Osteoblast (primary cell): ENCODE data around the gene PARN. TPM values are rescaled to one million over a fixed set of nuclear protein-coding genes. Genes with fewer than 3 reads are reported as not detected.

Source experiments
- DNase-seq: peaks from one replicate; pipeline ENCODE4 v3.0.0; 2011; ENCODE audit warnings: low spot score, mixed read lengths; ENCODE audit not compliant: insufficient read length; ENCODE audit errors: missing footprints
- H2AFZ ChIP-seq: 2 replicates; pipeline ENCODE4 v1.6.0; 2011; ENCODE audit warnings: mild to moderate bottlenecking, low read length
- H3K27ac ChIP-seq: 2 replicates; pipeline ENCODE4 v1.5.1; 2011; ENCODE audit warnings: mild to moderate bottlenecking, low read depth, low read length, moderate library complexity
- H3K27me3 ChIP-seq: 2 replicates; pipeline ENCODE4 v1.6.0; 2012; ENCODE audit warnings: mild to moderate bottlenecking, control low read depth, inconsistent platforms, low read length, moderate library complexity; ENCODE audit not compliant: insufficient read depth
- H3K36me3 ChIP-seq: 2 replicates; pipeline ENCODE4 v1.5.1; 2011; ENCODE audit warnings: mild to moderate bottlenecking, low read length, control low read depth, moderate library complexity; ENCODE audit not compliant: insufficient read depth
- H3K4me1 ChIP-seq: 2 replicates; pipeline ENCODE4 v1.5.1; 2011; ENCODE audit warnings: mild to moderate bottlenecking, low read length, control low read depth, moderate library complexity; ENCODE audit not compliant: insufficient read depth
- H3K4me2 ChIP-seq: 2 replicates; pipeline ENCODE4 v1.6.0; 2011; ENCODE audit warnings: mild to moderate bottlenecking, low read length; ENCODE audit not compliant: insufficient read depth
- H3K4me3 ChIP-seq: fragments of 200-600 bp; sonication (generic); 3 replicates; pipeline ENCODE4 v1.5.1; 2012; ENCODE audit warnings: mild to moderate bottlenecking, low read length, inconsistent platforms; ENCODE audit not compliant: insufficient read depth
- H3K79me2 ChIP-seq: 2 replicates; pipeline ENCODE4 v1.6.0; 2012; ENCODE audit warnings: mild to moderate bottlenecking, low read length, control low read depth, inconsistent platforms; ENCODE audit not compliant: insufficient read depth
- H3K9me3 ChIP-seq: 2 replicates; pipeline ENCODE4 v1.5.1; 2011; ENCODE audit warnings: low read depth, low read length, control low read depth
- H4K20me1 ChIP-seq: 2 replicates; pipeline ENCODE4 v1.6.0; 2012; ENCODE audit warnings: mild to moderate bottlenecking, low read length, control low read depth; ENCODE audit not compliant: insufficient read depth
- CTCF ChIP-seq: IDR thresholded peaks from 2 replicates; pipeline ENCODE4 v1.5.1; 2011; ENCODE audit warnings: mild to moderate bottlenecking, low read depth, low read length, moderate library complexity; ENCODE audit errors: extremely low read depth
- total RNA-seq: library from RNA; depleted of rRNA; stranded (reverse); fragments of >200 nt; gene quantifications from 2 replicates; pipeline ENCODE4 v1.2.3, GENCODE V29; 2012

The PARN gene
- total RNA-seq, 1 donor, result 40.9 TPM

GRCh38 chr16:14572535-14572934 lies 57.5 kb downstream of the PARN start:
- H4K20me1 ChIP-seq, result no peaks in the 10 kb centered on the region
- H2AFZ ChIP-seq, result no peak overlapping the region

GRCh38 chr16:14569213-14569612 lies 60.8 kb downstream of the PARN start:
- H3K4me3 ChIP-seq, result no peak overlapping the region
- no peak for TF ChIP-seq CTCF
- no peaks in the 10 kb centered on the region for H3K79me2 ChIP-seq
- H3K9me3 ChIP-seq, result no peaks in the 10 kb centered on the region
- H3K27me3 ChIP-seq, result no peaks in the 10 kb centered on the region
- peaks cover 18% of the 10 kb centered on the region for H3K4me1 ChIP-seq
- no peaks in the 10 kb centered on the region for H4K20me1 ChIP-seq
- no peak overlapping the region for H2AFZ ChIP-seq
- no peak overlapping the region for H3K27ac ChIP-seq
- no peak overlapping the region for H3K4me2 ChIP-seq
- peaks cover 6% of the 10 kb centered on the region for H3K36me3 ChIP-seq
- DNase-seq, result no peak

More at GRCh38 chr16:14572535-14572934, 57.5 kb downstream of the PARN start:
- Histone ChIP-seq H3K4me2 (no peak overlapping the region), H3K27ac (no peak overlapping the region), H3K4me3 (no peak overlapping the region), H3K9me3 (no peaks in the 10 kb centered on the region), H3K27me3 (no peaks in the 10 kb centered on the region), H3K4me1 (no peaks in the 10 kb centered on the region), H3K79me2 (no peaks in the 10 kb centered on the region), H3K36me3 (peaks cover 6% of the 10 kb centered on the region)
- no peak for TF ChIP-seq CTCF
- no peak for DNase-seq

GRCh38 chr16:14566599-14566998 lies 63.5 kb downstream of the PARN start:
- no peak overlapping the region for H3K4me3 ChIP-seq
- peaks cover 25% of the 10 kb centered on the region for H3K4me1 ChIP-seq
- H3K27me3 ChIP-seq, result no peaks in the 10 kb centered on the region
- no peaks in the 10 kb centered on the region for H3K36me3 ChIP-seq
- no peaks in the 10 kb centered on the region for H4K20me1 ChIP-seq
- H2AFZ ChIP-seq, result no peak overlapping the region
- H3K9me3 ChIP-seq, result no peaks in the 10 kb centered on the region
- H3K27ac ChIP-seq, result no peak overlapping the region
- DNase-seq, result no peak
- no peak overlapping the region for H3K4me2 ChIP-seq
- H3K79me2 ChIP-seq, result peaks cover 3% of the 10 kb centered on the region
- TF ChIP-seq CTCF, result no peak

- Histone ChIP-seq H3K79me2 (peaks cover 3% of the 10 kb centered on the region), H3K4me3 (no peak overlapping the region), H3K4me1 (peaks cover 26% of the 10 kb centered on the region), H3K27ac (no peak overlapping the region), H3K36me3 (no peaks in the 10 kb centered on the region), H3K9me3 (no peaks in the 10 kb centered on the region), H3K27me3 (no peaks in the 10 kb centered on the region), H2AFZ (no peak overlapping the region), H4K20me1 (no peaks in the 10 kb centered on the region), H3K4me2 (peak overlapping the region; percentile 88)
- no peak for DNase-seq
- no peak for TF ChIP-seq CTCF
These were observed 64.4 kb downstream of the PARN start for GRCh38 chr16:14565688-14566025.
